ENCODE data around the gene DTX3L.
"Not testable (repeated sequence)": the region's sequence is repeated elsewhere in the genome, so short reads cannot be mapped to it uniquely, and the experiment has no call there.

Gene DTX3L

DNA sequence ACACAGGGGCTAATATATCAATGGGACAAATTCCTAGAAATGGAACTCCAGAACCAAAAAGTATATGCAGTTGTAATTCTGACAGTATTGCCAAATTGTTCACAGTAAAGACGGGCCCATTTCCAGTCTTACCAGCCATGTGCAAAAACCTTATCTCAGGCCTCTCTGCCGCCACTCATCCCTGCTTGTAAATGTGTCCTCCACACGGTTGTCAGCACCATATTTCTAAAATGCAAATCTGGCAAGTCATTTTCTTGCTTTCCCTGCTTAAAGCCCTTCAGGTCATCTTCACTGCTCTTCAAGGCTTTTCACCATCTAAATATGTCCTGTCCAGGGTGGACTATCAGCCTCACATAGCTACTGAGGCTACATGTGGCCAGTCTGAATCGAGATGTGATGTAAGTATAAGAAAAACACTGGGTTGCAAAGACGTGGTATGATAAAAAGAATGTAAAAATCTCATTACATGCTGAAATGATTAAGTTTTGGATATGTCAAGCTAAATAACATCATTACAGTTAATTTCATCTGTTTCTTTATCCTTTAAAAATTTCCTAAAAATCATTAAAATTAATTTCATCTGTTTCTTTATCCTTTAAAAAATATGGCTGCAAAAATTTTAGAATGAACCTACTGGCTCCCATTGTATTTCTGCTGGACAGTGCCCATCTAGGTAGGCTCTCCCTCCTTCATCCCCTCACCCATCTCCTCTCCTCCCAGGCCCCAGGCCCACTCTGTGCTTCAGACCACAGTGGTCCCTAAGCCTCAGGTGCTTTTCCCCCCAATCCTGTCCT, 1.0 kb upstream of the DTX3L start:
- DNase-seq, result no peak

DNA sequence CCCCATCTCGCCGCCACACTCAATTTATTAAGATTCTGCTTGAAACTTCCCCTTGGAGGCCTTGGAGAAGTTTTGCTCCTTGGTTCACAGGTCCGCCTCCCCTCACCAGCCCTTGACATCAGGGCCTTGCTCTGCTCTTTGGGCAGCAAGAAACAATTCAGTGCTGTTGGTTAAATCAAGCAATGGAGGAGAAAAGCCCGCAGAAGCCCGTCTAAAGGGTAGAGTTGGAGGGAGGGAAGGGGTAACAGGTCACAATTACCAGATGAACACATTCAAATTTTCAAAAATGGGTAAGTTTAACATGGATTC, 467 bp upstream of the DTX3L start:
- peak; percentile 16 for DNase-seq

DNA sequence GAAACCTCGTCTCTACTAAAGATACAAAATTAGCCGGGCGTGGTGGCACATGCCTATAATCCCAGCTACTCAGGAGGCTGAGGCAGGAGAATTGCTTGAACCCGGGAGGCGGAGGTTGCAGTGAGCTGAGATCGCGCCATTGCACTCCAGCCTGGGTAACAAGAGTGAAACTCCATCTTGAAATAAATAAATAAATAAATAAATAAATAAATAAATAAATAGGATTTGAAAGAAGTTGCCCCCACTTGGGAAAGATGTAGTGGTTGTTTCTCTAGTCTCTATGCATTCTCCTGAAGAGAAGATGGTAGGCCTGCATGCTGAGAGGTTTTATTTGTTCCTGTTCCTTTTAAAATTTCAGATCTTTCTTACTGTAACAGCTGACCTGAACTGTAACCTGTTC, 4.0 kb downstream of the DTX3L start:
- DNase-seq, result not testable (repeated sequence)

DNA sequence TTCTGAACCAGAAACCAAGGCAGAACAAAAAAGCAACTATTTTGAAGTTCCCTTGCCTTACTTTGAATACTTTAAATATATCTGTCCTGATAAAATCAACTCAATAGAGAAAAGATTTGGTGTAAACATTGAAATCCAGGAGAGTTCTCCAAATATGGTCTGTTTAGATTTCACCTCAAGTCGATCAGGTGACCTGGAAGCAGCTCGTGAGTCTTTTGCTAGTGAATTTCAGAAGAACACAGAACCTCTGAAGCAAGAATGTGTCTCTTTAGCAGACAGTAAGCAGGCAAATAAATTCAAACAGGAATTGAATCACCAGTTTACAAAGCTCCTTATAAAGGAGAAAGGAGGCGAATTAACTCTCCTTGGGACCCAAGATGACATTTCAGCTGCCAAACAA, 4.6 kb downstream of the DTX3L start:
- no peak for DNase-seq

DNA sequence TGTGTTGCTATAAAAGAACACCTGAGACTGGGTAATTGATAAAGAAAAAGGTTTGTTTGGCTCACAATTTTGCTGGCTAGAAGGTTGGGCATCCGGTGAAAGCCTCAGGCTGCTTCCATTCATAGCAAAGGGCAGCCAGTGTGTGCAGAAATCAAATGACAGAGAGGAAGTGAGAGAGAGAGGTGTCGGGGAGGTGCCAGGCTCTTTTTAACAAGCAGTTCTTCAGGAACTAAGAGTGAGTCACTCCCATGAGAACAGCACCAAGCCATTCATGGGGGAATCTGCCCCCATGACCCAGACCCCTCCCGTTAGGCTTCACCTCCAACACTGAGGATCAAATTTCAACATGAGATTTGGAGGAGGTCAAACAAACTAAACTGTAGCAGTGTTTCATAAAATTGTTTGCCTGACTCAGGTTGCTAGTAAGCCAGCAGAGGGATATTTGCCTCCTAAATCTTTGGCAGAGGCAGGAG, 8.8 kb downstream of the DTX3L start:
- peak; percentile 28 for DNase-seq

DNA sequence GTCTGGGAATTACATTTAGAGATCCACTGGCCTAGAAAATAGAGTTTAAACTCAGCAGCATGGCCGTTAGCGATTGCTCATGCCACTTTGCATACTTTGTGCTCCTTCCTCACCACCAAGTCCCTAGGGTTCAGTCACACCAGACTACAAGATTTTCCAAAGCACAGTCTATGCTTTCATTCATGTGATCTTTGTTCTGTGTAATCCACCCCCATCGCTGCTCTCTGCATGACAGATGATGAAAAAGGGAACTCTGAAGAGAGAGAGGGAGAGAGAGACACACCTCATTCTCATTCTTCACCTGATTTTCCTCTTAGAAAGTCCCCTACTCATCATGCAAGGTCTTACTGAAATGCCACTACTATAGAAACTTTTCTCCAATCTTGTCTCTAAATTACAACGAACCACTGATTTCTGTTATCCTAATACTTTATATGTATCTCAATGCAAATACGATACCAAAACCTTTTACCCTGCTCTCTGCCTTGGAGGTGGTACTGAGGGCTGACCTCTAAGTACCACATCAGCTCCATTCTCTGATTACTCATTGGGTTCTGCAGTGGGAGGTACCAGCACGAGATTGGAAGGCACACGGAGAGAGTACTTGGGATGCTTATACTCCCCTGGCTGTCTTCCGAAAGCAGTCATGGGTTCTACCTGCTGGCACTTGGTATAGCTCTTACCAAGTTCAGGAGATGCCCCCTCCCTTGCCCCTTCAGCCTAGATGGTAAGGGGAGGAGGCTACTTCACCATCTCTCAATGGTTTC, 12.2 kb downstream of the DTX3L start:
- peak; percentile 72 for DNase-seq

DNA sequence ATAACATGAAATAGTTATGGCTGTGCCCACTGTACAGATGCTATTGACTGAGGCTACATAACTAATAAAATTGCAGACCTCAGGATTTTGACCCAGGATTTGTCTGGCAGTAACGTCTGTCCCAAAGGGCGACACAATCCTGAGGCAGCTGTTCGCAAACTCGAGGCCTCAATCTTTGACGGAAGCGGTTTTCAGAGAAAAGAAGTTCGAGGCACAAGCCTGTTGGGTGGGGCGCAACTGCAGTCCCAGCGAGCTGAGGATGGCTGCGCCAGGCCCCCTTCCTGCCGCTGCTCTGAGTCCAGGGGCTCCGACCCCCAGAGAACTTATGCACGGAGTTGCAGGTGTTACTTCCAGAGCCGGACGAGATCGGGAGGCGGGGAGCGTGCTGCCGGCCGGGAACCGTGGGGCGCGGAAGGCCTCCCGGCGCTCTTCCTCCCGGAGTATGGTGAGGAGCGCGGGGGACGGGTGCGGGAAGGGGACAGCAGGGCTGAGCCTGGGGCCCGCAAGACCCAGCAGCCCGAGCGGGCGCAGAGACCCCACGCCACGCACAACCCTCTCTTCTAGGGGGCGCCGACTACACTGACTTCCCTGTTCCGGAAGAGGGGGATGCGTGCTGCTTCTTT, 13.4 kb downstream of the DTX3L start, which contains the start of gene PARP15:
Gene PARP15 (plus strand): TSS at position 242 of the 623 bp plus-strand sequence. CDS start 18 bp downstream, at position 260.
- DNase-seq, result peak; percentile 38

DNA sequence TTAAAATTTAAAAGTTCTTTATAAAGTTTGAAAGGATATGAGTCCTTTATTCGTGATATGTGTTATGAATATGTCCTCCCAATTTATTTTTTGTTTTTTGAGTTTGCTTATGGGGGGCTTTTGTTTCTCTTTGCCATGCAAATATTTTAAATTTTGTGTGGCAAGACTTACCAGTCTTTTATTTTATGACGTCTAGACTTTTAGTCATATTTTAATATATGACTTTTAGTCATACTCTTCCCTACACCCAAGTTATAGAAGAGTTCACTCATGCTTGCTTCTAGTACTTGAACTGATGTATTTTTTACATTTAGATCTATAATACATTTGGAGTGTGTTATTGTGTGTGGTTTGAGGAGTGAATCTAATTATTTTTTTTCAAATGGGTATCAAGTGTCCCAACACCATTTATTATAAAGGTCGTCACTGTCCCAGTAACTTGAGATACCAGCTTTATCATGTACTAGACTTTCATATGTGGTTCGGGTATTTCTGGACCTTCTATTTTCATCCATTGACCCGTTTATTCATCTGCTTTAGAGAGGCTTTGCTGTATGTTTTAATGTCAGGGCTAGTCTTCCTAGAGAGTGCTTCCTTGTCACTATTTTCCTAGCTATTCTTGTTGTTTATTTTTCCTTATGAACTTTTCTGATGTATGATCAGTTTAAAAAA, 14.1 kb downstream of the DTX3L start:
- no peak for DNase-seq

DNA sequence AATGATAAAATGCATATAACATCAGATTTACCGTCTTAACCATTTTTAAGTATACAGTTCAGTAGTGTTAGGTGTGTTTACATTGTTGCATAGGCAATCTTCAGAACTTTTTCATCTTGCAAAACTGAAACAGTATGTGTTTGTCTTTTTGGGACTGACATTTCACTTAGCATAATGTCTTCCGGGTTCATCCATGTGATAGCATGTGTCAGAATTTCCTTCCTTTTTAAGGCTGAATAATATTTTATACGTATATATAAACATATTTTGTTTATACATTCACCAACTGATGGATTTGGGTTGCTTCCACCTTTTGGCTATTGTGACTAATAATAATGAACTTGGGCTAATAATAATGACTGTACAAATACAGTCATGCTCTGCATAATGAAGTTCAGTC, 16.3 kb downstream of the DTX3L start:
- DNase-seq, result no peak

DNA sequence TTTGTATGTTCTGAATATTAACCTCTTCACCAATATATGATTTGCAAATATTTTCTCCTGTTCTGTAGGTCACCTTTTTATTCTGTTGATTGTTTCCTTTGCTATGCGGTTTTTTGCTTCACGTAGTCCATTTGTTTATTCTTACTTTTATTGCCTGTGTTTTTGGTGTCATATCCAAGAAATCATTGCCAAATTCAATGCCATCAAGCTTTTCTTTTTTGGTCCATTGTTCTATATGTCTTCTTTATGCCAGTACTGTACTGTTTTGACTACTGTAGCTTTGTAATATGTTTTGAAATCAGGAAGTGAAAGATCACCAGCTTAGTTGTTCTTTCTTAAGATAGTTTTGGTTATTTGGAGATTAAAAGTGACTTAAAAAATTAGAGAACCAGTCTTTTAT, 17.5 kb downstream of the DTX3L start:
- DNase-seq, result no peak

DNA sequence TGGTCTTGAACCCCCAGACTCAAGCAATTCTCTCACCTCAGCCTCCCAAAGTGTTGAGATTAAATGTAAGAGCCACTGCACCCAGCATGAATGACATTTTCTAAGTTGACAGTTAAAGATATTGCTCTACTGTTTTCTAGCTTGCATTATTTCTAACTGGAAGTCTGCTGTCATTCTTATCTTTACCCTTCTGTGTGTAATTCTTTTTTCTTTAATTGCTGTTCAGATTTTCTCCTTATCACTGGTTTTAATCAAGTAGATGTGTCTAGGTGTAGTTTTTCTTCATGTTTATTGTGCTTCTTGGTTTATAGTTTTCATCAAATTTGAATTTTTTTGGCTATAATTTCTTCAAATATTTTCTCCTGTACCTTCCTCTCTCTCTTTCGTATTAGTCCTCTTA, 18.3 kb downstream of the DTX3L start:
- no peak for DNase-seq

DNA sequence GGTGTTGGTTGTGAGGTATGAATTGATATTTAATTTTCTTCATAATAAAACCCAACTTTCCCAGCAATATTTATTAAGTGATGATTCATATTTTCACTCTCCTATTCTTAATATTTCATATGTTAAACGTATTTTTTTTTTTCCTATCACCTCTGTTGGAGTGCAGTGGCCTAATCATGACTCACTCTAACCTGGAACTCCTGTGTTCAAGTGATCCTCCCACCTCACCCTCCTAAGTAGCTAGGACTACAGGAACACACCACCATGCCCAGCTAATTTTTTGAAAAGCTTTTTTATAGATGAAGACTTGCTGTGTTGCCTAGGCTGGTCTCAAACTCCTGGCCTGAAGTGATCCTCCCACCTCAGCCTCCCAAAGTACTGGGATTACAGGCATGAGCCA, 22.0 kb downstream of the DTX3L start:
- DNase-seq, result no peak

DNA sequence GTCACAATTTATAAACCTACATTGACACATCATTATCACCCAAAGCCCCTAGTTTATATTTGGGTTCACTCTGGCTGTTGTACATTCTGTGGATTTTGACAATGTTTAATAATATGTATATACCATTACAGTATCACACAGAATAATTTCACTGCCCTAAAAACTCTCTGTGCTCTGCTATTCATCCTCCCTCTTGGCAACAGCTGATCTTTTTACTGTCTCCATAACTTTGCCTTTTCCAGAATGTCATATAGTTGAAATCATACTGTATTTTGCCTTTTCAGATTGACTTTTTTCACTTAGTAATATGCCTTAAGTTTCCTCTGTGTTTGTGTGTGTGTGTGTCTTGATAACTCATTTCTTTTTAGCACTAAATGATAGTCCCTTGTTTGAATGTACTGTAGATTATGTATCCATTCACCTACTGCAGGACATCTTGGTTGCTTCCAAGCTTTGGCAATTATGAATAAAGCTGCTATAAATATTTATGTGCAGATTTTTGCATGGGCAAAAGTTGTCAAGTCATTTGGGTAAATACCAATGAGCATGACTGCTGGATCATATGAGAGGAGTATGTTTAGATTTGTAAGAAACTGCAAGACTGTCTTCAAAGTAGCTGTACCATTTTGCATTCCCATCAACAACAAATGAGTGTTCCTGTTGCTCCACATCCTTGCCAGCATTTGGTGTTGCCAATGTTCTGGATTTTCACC, 22.8 kb downstream of the DTX3L start:
- no peak for DNase-seq

DNA sequence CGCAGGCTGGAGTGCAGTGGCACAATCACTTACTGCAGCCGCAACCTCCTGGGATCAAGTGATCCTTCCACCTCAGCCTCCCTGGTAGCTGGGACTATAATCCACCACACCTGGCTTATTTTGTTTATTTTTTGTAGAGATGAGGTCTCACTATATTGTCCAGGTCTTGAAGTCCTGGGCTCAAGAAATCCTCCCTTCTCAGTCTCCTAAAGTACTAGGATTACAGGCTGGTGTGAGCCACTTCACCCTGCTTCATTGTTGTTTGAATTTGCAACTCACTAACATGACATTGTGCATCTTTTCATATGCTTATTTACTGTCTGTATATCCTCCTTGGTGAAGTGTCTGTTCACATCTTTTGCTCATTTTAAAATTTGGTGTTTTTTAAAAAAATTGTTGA, 23.4 kb downstream of the DTX3L start:
- DNase-seq, result no peak

DNA sequence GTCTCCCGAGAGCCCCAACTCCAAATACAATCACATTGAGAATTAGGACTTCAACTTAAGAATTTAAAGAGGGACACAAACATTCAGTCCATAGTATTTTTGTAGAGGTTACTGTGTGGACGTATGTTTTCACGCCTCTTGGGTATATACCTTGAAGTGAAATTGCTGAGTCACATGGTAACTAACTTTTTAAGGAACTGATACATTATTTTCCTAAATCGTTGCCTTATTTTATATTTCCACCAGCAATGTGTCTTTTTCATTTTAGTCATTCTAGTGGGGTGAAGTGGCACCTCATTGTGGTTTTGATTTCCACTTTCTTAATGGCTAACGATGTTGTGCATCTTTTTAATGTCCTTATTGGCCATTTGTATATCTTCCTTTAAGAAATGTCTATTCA, 25.2 kb downstream of the DTX3L start:
- no peak for DNase-seq

DNA sequence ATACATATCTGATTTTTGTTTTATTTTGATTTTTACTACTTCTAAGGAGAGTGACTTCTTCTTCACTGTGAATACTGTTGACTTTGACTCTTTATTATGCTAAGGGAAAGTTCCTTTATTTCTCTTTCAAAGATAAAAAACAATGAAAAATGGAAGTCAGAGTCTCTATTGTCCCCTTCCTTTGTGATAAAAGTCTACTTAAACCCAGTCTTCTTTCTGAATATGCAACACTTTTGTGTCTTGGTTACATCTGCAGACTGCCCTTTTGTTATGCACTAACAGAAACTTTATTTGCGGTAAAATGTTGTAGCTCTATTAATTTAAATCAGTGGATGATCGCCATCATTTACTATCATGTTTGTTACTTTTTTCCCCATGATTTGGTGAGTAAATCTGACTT, 26.5 kb downstream of the DTX3L start:
- DNase-seq, result no peak

DNA sequence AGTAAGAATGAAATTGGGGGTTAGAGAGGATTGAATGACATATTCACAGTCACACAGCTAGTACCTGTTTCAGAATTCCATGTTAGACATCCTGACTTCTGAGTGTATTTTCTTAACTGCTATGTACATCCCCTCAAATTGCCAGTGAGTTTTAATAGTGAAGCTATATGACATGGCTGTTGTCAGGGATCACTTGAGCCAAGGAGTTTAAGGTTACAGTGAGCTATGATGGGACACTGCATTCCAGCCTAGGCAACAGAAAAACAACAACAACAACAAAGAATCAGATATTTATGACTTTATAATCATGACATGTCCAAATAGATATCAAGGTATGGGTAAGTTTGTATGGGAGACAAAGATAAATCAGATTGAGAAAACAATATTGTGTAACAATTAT, 29.9 kb downstream of the DTX3L start:
- DNase-seq, result no peak

DNA sequence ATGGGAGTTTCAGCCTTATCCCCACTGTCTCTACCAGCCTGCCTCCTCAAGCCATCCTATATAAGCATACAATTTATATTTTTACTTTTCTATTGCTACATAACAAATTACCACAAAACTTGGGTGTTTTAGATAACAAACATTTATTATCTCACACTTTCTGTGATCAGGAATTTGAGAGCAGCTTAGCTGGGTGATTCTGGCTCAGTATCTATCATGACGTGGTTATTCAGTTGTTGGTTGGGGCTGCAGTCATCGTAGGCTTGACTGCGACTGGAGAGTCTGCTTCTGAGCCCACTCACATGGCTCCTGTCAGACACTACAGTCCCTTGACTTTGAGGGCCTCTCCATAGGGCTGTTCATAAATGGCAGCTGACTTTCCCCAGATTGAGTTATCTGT, 34.0 kb downstream of the DTX3L start:
- DNase-seq, result no peak

DNA sequence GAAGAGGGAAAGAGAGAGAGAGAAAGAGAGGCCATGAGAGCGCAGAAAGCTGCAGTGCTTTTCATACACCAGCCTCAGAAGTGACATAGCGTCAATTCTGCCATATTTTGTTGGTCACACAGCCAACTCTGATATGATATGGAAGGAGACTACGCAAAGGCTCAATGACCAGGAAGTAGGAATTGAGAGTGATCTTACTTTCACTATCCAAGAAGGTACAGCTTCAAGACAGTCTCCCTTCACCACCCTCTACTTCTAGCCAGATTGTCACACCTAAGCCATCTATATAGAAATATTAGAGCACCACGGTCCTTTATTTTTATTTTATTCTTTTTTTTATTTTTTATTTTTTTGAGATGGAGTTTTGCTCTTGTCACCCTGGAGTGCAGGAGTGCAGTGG, 34.4 kb downstream of the DTX3L start:
- no peak for DNase-seq

DNA sequence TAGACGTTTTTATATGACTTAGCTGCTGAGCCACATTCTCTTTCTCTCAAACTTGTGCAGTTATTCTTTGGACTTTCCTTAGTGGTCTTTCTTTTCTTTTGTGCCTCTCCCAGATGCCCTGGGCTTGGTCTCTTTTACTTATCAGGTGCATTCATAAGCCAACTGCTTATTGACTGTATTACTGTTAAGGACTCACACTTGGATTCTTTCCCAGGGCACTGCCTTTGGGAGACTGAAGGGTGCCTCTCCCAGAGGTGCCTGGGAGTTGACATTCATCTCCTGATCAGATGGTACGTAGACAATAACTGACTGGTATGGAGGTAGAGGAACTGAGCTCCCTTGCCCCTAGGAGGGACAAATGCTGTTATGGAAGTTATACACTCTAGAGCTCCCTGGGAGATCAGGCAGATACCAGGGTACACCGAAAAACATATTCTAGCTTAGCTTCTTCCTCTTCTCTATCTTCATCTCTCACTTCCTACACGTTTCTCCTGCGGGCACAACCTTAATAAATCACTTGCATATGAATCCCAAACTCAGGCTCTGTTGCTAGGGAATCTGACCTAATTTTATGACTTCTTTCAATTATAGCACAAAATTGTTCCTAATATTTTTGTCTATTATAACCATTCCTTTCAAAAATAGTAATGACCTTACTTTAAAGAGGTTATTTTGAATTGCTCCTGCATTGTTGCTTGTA, 38.0 kb downstream of the DTX3L start:
- no peak for DNase-seq

DNA sequence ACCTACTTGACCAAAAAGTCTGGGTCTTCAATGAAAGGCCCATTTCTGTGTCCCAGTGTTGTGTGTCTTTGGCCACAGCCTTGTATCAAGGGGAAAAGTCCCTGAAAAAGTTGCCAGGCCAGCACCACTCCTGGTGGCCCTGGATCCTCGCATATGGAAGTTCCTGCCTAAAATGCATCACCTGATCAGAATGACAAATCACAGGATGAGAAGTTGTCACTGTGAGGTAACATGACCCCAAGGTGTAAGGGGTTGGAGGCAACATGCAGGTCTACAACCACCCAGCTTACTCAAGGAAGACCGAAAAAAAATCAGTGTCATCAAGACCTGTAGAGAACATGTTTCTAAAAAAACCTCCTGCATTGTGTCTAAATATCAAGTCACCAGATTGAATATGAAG, 38.9 kb downstream of the DTX3L start:
- no peak for DNase-seq

DNA sequence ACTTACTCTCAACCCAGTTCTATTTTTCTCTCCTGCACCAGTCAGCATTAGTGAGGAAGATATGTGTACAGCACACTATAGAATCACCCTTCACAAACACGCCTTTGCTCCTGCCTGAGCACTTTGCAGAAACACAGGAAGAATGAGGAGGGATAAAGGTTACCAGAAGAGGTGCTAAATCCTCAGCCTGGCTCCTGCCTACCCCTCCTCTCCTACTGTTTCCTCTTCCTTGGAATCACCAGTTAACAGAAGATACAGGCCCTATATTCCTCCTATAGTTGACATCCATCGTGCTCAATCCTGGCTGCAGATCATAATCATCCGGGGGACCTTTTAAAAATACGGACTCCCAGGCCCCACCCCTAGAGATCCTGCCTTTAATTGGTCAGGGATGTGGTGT, 42.2 kb downstream of the DTX3L start:
- no peak for DNase-seq
